GM12878 (cell line): ENCODE data around the gene SLC6A9.

Experiments
- CHD4 ChIP-seq: fragments of 200-600 bp; sonication (generic); IDR thresholded peaks from 2 replicates; pipeline ENCODE4 v1.6.1; 2016; ENCODE audit warnings: mild to moderate bottlenecking
- MYC ChIP-seq: IDR thresholded peaks from 2 replicates; pipeline ENCODE4 v1.6.1; 2011; ENCODE audit warnings: mild to moderate bottlenecking, low read length, moderate library complexity, inconsistent platforms; ENCODE audit not compliant: insufficient read depth, insufficient replicate concordance, insufficient read length, severe bottlenecking
- RFX5 ChIP-seq: IDR thresholded peaks from 2 replicates; pipeline ENCODE4 v1.6.1; 2011; ENCODE audit warnings: low read depth, low read length, improper control_type of control experiment
- TARDBP ChIP-seq: IDR thresholded peaks from 2 replicates; pipeline ENCODE4 v1.6.1; 2016; ENCODE audit warnings: borderline replicate concordance
- TF ChIP-seq, protein P1 (sequence below), 3 experiments: IDR thresholded peaks in 2 of 3; conservative IDR thresholded peaks in 1 of 3; 2 replicates each; pipeline ENCODE4 v1.5.1; 2011; ENCODE audit warnings: low read depth in 3 of 3, low read length in 3 of 3, mild to moderate bottlenecking in 3 of 3, control low read depth in 2 of 3, moderate library complexity in 2 of 3, inconsistent platforms in 1 of 3, mixed read lengths in 1 of 3; ENCODE audit not compliant: control insufficient read depth in 2 of 3, insufficient read depth in 1 of 3; ENCODE audit errors: extremely low read depth in 1 of 3
- TF ChIP-seq, protein P2 (sequence below): fragments of 150-350 bp; IDR thresholded peaks from 2 replicates; pipeline ENCODE4 v1.6.1; 2016; ENCODE audit warnings: low read depth, low read length

DNA sequence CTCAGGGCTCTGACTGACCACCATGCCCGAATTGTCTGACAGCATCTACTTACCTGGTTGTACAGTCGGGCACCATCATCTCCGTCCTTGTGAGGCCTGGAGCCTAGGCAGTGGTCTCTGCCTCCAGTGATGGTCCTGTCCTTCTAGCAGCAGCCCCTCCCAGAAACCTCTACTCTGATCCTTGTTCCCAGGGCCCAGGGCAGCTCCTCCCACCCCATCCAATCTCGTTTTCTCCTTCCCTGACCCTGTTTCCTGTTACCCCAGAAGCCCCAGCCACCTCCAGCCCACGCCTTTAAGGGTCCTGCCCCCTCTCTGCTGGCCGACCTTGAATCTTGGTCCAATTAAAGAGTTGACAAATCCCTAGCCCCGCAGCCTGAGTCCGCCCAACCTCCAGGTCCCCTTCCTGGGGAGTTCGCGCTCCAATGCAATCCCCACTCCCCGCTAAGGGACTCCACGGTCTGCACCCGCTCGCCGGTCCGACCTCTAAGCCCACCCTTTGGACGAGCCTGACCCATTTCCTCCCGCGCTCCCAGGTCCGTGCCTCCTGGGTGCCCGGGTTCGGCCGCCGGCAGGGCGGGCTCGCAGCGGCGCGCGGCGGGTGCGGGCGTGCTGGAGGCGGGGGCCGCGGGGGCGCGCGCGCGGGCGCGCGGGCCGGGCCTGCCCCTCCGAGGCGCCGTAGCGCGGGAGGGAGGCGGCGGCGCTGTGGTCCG is 52.6 kb downstream of the SLC6A9 start, which contains the start of gene B4GALT2:
- TF ChIP-seq, protein P1, sequence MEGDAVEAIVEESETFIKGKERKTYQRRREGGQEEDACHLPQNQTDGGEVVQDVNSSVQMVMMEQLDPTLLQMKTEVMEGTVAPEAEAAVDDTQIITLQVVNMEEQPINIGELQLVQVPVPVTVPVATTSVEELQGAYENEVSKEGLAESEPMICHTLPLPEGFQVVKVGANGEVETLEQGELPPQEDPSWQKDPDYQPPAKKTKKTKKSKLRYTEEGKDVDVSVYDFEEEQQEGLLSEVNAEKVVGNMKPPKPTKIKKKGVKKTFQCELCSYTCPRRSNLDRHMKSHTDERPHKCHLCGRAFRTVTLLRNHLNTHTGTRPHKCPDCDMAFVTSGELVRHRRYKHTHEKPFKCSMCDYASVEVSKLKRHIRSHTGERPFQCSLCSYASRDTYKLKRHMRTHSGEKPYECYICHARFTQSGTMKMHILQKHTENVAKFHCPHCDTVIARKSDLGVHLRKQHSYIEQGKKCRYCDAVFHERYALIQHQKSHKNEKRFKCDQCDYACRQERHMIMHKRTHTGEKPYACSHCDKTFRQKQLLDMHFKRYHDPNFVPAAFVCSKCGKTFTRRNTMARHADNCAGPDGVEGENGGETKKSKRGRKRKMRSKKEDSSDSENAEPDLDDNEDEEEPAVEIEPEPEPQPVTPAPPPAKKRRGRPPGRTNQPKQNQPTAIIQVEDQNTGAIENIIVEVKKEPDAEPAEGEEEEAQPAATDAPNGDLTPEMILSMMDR (IDR thresholded peaks at IDR 0.05 in 2 of 3, conservative IDR thresholded peaks at IDR 0.05 in 1 of 3; ENCODE audit: control insufficient read depth in 2 of 3, extremely low read depth in 1 of 3, insufficient read depth in 1 of 3, low read depth in 3 of 3, low read length in 3 of 3), result no peak
- TF ChIP-seq MYC, result no peak
- TF ChIP-seq TARDBP, result no peak
- TF ChIP-seq, protein P2, sequence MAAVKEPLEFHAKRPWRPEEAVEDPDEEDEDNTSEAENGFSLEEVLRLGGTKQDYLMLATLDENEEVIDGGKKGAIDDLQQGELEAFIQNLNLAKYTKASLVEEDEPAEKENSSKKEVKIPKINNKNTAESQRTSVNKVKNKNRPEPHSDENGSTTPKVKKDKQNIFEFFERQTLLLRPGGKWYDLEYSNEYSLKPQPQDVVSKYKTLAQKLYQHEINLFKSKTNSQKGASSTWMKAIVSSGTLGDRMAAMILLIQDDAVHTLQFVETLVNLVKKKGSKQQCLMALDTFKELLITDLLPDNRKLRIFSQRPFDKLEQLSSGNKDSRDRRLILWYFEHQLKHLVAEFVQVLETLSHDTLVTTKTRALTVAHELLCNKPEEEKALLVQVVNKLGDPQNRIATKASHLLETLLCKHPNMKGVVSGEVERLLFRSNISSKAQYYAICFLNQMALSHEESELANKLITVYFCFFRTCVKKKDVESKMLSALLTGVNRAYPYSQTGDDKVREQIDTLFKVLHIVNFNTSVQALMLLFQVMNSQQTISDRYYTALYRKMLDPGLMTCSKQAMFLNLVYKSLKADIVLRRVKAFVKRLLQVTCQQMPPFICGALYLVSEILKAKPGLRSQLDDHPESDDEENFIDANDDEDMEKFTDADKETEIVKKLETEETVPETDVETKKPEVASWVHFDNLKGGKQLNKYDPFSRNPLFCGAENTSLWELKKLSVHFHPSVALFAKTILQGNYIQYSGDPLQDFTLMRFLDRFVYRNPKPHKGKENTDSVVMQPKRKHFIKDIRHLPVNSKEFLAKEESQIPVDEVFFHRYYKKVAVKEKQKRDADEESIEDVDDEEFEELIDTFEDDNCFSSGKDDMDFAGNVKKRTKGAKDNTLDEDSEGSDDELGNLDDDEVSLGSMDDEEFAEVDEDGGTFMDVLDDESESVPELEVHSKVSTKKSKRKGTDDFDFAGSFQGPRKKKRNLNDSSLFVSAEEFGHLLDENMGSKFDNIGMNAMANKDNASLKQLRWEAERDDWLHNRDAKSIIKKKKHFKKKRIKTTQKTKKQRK, result no peak
- TF ChIP-seq CHD4, result no peak
- TF ChIP-seq RFX5, result no peak
